Epithelial cell of prostate (primary cell): ENCODE measurements around the gene LINC00237.

Experiments used
- DNase-seq: peaks from one replicate; pipeline ENCODE4 v3.0.0-alpha.2; 2011; ENCODE audit warnings: low read depth, low spot score
- H3K27ac ChIP-seq: fragments of 450-650 bp; 2 replicates; pipeline ENCODE4 v1.5.1; 2017; ENCODE audit warnings: mild to moderate bottlenecking

The LINC00237 gene

DNA sequence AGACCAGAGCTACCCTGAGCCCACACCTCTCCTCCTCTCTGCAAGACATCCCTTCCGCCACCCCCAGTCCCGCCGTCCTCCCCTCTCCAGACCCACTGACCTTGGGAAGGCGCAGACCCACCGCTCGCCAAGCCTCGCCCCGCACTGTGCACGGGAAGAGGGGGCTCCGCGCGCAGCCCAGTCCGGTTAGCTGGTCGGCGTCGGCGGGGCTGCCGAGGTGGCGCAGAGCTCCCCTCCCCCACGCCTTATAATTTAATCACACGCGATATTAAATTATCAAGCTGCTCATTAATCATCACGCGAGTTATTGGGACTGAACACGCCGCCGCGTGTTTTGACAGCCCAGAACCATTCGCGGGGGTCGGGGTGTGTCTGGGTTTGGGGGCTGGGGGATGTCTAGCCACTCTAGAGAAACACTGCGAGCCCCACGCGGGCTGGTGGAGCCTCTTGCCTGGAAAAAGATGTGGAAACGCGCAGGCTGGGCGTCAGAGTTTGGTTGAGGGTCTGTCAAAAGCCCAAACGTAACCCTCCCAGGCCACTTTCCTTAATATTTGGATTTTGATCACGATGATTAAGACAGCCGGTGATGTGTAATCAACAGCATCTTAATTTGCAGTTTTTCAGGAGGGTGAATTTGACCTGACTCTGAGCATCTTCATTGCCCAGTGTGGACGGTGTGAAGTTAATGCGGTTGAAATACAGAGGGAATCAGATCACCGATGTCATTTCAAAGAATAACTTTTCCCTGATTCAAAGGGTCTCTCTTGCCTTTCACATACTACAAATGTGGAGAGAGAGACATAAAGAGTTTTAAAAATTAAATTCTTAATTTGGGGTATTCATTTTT is at the start of gene LINC00237:
LINC00237 (minus strand) TSS at position 188 of the 847 bp plus-strand sequence.
- H3K27ac ChIP-seq: no peak within 1 kb of the TSS
- no peak for DNase-seq

DNA sequence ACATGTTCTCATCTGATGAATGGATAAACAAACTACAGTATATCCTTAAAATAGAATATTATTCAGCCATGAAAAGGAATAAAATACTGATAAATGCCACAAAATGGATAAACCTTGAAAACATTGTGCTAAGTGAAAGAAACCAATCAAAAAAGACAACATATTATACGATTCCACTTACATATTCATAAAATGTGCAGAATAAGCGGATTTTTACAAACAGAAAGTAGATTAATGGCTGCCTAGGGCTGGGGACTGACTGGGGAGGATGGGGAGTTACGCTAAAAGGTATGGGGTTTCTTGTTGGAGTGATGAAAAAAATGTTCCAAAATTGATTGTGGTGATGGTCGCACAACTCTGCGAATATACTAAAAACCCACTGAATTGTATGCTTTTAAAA is 49.1 kb upstream of the LINC00237 start:
- no peak for DNase-seq
- H3K27ac ChIP-seq: no peak overlapping the region

DNA sequence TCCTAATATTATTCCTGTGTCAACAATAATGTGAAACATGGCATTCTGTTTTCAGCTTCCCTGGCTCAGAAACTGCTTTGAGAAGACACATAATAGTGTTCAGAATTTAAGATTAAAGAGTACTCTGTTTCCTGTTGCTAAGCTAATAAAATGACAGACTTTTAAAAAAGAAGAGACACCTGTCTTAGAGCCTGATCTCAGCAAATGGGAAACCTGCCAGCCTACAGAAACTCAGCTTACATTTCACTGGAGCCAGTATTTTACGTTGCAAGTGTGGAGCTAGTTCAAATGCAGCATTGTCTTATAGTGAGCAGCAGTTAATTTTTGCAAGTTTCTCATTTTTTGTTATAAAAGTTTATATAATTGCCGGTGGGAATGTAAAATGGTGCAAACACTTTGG is 48.5 kb upstream of the LINC00237 start:
- no peak for DNase-seq
- no peak overlapping the region for H3K27ac ChIP-seq

DNA sequence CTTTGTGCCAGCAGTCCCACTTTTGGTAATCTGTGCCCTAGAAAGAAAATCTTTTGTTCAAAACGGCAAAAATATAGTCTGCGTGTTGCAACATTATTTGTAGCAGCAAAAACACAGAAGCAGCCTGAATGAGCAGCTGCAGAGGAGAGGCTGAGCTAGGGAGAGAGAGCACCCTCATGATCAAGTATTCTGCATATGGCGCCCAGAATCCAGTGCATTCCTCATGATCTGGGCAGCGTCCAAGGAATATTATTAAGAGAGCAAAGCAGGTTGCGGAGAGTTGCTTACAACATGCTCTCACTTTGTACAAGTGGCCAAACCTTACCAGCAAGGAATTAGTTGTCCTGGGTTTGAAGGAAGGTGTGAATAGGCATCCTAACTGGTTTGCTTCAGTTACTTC is 45.6 kb upstream of the LINC00237 start:
- no peak for DNase-seq

DNA sequence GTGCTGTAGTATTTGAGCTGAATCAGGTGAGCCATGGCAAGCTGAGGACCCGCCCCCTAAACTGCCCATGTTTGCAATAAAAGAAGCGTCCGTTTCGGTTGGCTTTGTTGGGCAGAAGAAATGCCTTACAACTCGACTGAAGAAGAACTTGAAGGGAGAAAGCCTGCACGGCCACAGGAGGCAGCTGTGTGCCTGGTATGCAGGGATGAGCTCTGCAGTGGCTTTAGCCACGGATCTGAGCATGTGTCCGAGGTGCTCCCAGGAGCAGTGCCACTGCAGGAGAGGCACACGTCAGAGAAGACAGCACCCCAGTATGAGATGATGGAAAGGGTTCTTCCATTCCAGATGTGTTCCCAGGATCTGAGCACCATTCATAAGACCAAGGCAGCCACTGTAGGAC is 43.2 kb upstream of the LINC00237 start:
- H3K27ac ChIP-seq: no peak overlapping the region
- DNase-seq: no peak

More for the DNA sequence above, 45.6 kb upstream of the LINC00237 start:
- no peak overlapping the region for H3K27ac ChIP-seq

DNA sequence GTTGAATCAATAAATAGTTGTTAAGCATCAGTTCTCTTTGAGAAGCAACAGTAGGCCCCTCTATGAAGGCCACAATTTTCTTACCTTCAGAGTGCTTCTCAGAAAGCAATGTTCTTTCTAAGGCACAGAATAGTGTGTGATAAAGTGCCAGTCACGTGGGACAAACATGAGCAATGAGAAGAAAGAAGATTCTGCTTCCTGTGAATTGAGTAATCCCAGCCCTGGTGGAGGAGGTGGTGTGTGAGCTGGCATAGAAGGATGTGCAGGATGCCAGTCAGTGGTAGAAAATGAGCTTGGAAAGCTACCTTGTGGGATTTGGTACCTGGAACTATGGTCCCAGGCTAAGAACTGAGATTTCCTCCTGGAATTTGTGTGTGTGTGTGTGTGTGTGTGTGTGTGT is 41.4 kb upstream of the LINC00237 start:
- peak overlapping the region; percentile 24 for H3K27ac ChIP-seq
- no peak for DNase-seq

DNA sequence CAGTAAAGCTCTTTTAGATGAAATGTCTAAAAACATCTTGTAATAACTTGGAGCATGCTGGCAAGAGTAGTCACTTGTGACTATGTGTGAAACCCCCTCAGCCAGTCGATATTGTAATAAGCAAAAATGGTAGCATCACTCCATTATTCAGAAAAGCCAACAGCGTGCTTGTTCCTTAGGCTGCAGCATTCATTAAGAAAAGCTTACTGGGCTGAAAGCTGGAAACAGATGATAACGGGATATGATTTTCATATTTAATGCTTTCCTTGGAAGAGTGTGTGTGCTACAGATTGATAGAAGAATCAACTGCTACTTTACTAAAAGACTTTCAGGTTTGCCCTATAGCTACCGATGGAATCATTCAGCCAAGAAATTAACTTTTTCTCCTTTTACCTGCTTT is 40.1 kb upstream of the LINC00237 start:
- H3K27ac ChIP-seq: no peak overlapping the region
- no peak for DNase-seq

DNA sequence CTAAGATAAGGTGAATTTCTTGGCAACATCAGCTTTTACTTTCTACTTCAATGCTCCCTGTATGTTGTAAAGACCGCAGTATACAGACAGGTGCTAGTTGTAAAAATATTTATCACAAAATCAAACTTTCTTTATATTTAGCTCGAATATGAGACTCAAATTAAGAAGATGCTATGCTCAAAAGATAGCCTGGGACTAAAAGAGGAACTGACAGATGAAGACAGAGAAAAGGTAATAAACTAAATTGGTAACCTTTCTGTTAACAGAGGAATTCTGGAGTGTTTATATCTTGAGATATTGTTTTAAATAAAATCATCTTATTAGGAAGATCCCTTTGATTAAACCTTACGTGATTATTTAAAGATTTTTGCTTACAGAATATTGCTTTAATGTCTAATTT is 39.3 kb upstream of the LINC00237 start:
- H3K27ac ChIP-seq: no peak overlapping the region
- no peak for DNase-seq

DNA sequence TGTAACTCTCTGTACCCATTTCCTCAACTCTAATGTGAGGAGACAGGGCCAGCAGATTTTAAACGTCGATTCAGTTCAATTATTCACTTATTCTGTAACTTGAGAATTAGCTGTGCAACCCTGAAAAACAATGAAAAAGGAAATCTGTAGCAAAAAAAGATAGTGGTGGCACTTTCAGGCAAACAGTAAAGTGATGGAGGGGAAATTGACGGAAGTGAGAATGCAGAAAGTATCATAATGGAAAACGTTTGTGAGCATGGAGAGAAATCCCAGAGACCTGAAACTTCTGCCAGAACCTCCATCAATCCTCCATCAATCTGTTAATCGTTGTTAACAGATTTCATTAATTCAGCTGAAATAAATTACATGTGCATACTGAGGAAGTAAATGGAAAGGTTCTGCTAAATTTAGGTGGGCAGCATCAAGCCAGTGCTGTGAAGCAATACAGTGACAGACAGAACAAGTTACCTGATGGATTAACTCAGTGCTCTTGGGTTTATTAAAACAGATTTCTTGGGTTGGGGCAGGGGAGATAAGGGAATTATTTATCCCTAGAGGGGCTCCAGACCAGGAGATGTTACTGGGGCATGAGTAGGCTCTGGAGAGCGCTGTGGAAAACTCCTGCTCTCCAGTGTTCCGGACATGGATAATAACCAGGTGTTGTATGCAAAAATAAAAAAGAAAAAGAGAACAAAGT is 37.2 kb upstream of the LINC00237 start:
- no peak for DNase-seq
- no peak overlapping the region for H3K27ac ChIP-seq

DNA sequence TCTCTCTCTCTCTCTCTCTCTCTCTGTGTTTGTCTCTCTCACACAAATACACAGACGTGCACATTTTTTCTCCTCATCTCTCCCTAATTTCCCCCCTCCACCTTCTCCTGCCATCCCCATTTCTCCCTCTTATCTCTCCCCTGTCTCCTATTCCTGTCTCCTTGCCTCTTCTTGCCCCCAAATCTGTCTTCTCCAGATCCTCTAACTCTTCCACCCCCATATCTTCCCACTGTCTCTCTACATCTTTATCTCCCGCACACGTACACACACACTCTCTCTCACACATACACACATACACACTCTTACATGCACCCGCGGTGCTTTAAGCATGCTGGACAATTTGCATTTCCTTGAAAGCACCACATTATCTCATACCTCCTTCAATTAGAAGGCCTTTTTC is 35.7 kb upstream of the LINC00237 start:
- DNase-seq: no peak

DNA sequence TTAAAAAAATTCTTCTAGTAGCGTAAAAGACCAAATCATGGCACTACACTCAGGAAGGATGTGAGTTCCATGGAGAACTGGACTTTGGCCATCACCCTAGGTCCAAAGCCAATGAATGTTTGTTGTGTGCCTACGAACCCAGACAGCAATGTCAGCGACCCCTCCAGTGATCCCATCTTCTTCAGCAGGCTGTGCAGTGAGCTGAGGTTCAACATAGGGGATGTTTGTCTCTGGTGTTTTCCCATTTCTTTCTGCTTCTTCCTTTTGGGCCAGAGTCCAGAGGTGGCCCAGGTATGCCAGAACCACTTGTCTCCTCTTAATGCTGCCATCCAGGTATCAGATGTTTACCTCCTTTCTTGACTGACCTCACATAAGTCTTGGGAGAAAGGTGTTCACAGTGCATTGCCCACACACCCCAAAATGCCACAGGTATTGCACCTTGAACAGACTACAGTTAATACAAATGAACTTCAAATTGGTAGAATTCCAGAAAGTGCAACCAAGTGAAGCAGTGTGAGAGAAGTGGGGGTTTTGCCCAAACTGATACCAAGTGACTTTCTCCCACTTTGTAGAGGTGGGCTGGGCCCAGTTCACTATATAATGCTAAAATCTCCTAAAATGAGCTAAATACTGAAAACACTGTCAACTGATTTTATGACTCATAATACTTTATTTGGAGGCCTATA is 33.9 kb upstream of the LINC00237 start:
- DNase-seq: no peak

More for the DNA sequence above, 35.7 kb upstream of the LINC00237 start:
- no peak overlapping the region for H3K27ac ChIP-seq

DNA sequence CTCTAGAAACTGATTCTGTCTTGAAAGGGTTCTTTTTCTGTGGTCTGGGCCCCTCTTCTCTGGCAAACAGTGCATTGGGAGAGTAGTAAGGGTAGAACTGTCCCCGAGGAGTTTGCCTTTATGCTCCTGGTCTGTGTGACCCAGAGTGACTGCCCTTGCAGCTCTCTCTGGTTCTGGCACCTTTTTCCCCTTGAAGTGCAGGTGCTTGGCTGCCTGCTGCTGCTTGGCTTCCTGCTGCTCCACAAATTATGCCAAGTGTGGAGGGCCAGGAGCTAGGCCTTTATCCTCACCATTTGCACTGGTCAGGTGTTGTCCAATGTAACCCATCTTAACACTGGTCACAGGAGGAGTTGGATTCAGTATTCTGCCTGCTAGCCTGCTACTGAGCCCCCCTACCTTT is 30.9 kb upstream of the LINC00237 start:
- H3K27ac ChIP-seq: no peak overlapping the region
- no peak for DNase-seq

More for the DNA sequence above, 33.9 kb upstream of the LINC00237 start:
- no peak overlapping the region for H3K27ac ChIP-seq

DNA sequence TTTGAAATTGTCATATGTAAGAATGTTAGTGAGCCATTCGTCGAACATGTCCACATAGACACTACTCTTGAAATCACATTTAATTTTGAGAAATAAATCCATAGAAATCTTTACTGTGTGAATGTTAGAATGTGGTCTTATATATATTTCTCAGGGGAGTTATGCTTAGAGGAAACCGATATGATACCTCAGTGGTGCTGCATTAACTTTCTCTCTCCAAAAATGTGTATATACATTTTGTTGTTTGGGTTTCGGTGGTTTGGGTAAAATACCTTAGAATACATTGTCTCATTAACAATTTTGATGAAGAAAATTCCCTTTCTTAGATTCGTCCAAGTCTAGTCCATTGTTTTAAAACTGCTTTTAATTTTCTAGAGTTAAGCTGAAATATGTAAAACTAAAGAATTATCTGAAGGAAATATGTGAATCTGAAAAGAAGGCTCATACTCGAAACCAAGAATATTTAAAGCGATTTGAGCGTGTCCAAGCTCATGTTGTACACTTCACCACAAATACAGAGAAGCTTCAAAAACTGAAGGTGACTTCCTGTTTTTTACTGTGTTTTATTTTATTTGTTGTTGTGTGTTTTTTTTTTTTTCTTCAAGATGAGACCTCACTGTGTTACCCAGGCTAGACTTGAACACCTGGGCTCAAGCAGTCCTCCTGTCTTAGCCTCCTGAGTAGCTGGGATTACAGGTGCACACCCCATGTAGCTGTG is 30.0 kb upstream of the LINC00237 start:
- no peak for DNase-seq
- no peak overlapping the region for H3K27ac ChIP-seq

DNA sequence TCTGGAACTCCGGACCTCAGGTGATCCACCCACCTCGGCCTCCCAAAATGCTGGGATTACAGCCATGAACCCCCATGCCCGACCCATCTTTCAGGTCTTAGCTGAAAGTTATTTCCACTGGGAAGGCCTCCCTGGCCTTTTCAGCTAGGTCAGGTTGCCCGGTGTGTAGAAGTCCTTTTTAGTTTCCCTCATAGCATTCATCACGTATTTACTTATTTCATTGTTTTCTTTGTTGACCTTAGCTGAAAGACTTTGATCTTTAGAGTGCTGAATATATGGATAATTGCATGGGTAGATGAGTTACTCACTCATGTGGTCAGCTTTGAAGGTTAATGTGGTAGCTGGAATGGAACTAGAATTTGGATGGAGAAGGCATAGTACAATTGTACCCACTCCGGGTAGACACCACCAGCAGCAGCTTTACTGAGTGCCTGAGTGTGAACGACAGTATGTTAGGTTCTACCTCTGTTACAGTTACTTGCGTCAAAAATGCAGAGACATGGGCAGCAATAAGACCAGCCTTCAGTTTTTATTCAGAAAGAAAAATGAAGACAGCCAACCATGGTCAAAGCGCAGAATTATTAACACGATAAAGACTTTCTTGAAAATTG is 28.8 kb upstream of the LINC00237 start:
- H3K27ac ChIP-seq: no peak overlapping the region
- DNase-seq: no peak

DNA sequence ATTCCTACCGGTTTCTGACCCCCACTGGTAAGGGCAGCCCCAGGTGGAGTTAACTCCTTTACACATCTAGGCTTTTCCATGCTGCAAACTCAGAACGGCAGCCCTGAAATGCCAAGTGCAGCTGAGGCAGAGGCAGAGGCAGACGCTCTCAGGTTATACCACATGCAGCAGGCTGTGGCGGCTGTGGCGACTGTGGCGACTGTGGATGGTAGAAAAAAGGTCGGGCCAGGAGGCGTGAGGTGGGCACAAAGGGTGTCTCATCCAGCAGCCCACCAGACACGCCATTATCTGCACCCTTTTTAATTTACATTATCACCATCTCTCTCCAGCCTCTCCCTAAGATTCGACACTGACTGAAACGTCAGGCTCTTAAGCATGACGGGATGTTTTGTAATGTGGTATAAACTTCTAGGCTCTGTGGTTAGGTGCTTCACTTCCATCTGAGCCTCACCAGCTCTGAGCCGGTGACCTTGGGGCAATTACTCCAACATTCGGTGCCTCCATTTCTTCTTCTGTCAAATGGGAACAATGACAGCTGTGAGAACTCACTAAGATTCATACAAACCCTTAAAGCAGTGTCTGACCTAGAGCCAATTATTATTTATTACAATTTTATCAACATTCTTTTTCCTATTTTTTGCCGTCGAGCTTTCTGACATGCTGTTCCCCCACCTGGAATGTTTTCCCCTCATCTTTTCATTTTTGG is 27.9 kb upstream of the LINC00237 start:
- no peak overlapping the region for H3K27ac ChIP-seq
- DNase-seq: no peak

DNA sequence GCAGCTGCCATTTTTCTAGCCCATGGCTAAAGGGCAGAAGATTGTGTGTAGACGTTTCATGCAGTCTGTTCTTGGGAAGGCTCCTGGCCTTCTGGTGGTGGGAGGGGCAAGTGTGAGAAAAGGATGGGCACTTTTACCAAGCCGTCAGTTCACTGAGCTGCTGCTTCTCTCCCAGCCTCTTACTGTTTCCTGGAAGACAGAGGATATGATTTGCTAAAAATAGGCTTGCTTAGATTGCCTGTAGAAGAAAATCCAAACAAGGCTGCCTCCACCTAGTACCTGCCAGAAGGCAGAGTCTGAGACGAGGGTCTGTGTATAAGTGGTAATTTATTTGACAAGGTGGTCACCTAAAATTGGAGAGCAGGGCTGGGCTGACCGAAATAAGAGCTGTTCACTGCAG is 27.2 kb upstream of the LINC00237 start:
- DNase-seq: no peak
- H3K27ac ChIP-seq: no peak overlapping the region

DNA sequence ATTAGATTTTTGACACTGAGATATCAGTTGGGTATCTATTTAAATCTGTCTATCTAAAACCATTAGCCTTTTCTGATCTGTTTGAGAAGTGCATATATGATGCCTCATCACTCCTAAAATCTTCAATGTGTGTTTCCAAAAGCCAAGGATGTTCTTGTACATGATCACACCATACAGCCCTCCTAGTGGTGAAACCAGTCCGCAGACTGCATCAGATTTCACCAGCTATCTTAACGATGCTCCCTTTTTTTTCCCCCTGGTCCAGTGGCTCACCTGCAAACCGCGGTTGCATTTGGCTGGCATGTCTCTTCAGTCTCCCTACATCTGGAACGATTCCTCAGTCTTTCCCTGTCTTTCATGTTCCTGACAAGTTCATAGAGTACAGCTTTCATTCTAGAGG is 23.7 kb upstream of the LINC00237 start:
- H3K27ac ChIP-seq: no peak overlapping the region
- no peak for DNase-seq

DNA sequence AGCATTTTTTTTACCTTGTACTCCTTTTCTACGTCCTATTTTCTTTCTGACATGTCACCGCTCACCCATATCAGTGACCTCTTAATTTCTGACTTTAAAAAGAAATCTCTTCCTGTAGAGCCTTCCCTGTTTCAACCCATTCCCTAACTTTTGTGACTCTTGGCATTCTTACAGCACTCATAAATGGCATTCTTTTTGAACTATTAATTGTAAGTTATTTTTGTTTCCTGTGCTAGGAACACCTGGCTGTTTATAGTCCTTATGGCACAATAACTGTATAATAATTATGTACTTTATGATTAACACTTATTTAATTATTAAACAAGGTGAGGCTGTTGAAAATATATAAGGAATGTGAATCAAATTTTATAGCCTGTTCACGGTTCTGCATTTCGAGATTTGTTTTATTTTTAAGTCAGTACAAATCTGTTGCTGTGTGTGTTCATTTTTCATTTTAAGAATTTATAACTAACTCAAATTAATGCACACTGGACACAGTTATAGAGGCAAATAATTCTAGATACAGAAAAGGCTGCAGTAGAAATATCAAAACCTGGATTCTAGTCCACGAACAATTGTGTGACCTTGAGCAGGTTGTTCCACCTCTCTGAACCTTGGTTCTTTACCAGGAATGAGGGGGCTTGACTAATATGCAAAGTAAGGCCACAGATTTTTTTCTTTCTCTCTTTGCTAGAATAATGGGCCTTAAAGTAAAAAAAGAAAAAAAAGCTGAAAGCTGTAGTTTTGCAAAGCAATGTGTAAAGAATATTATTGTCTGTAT is 21.2 kb upstream of the LINC00237 start:
- H3K27ac ChIP-seq: no peak overlapping the region
- no peak for DNase-seq

DNA sequence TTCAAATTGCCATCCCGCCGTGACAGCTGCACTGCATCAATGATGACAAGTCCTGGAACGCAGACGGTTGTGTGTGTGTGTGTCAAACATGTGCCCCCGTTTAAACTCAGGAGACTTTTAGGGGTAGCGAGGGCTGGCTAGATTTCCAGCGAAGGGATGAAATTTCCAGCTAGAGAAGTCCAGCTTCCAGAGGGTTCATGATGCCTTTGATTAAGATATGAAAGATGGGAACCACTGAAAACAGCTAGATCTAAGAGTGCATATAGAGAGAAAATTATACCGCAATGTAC is 20.4 kb upstream of the LINC00237 start:
- no peak overlapping the region for H3K27ac ChIP-seq
- DNase-seq: no peak
